Upper lobe of right lung (tissue), 1 donor: ENCODE measurements around the gene CHKA. TPM values are rescaled to one million over a fixed set of nuclear protein-coding genes. Genes with fewer than 3 reads are reported as not detected.

Experiments
- ATAC-seq: fragments of 200-7000 bp; cut with Tn5 transposase; one replicate; pipeline ENCODE4 v1.9.1; 2020; ENCODE audit warnings: mild to moderate bottlenecking, moderate library complexity
- DNase-seq: peaks from one replicate; pipeline ENCODE4 v3.0.0-alpha.2; 2020
- H3K27ac ChIP-seq: fragments of 200-600 bp; one replicate; pipeline ENCODE4 v1.8.0; 2022
- H3K27me3 ChIP-seq: fragments of 200-600 bp; one replicate; pipeline ENCODE4 v1.8.0; 2022; ENCODE audit warnings: mild to moderate bottlenecking
- H3K36me3 ChIP-seq: fragments of 200-600 bp; one replicate; pipeline ENCODE4 v1.8.0; 2022
- H3K4me1 ChIP-seq: fragments of 200-600 bp; one replicate; pipeline ENCODE4 v1.8.0; 2022
- H3K4me3 ChIP-seq: fragments of 200-600 bp; one replicate; pipeline ENCODE4 v1.8.0; 2022; ENCODE audit warnings: mild to moderate bottlenecking
- H3K9me3 ChIP-seq: fragments of 200-600 bp; one replicate; pipeline ENCODE4 v1.8.0; 2022
- CTCF ChIP-seq: fragments of 200-600 bp; IDR thresholded peaks from one replicate; pipeline ENCODE4 v1.8.0; 2022; ENCODE audit warnings: antibody characterized with exemption
- intact Hi-C: fragments of 100-400 bp; cut with DNase I; formaldehyde crosslinking; loops from one replicate; pipeline ENCODE4 v1.11.0; 2022
- total RNA-seq: library from RNA; stranded (reverse); fragmentation: NEBNext Ultra II Directional; extraction: Animal tissue kit (Norgen Biotek cat#: 25700); gene quantifications from one replicate; pipeline ENCODE4 v1.2.1, GENCODE V29; 2021
- donor health status: DM: no; HTN: yes; CAD: no; lungs with severe emphysema.

CHKA gene
- total RNA-seq, 1 donor from 2014 or later: 53.3 TPM

DNA sequence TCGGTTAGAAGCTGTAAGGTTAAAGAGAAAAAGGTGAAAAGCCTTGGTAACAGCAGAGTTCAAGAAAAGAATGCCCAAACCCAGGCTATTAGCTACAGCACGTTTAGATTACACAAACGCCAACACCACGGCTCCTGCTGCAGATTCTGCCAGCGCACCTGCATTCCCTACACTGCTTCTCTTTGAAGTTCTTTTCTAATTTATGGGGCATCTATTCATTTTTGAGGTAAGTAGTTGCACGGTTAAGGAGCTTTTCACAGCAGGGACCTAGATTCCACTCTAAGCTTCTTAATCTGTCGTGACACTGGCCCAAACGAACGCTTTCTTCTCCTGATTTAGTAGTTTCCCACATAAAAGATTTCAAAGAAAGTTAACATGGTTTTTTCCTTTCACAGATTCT is 38.0 kb upstream of the CHKA start:
- Histone ChIP-seq H3K4me3 (no peak overlapping the region), H3K9me3 (no peaks in the 10 kb centered on the region), H3K27ac (no peak overlapping the region), H3K27me3 (no peaks in the 10 kb centered on the region), H3K4me1 (no peaks in the 10 kb centered on the region), H3K36me3 (peaks cover 20% of the 10 kb centered on the region)
- intact Hi-C loops: no loop called here
- TF ChIP-seq CTCF: no peak
- DNase-seq: no peak
- ATAC-seq: no peak

GRCh38 chr11:68158580-68158979 is 37.4 kb upstream of the CHKA start:
- intact Hi-C loops: no loop called here
- TF ChIP-seq CTCF: no peak
- DNase-seq (no peak), ATAC-seq (peak; percentile 59)
- Histone ChIP-seq H3K36me3 (peaks cover 19% of the 10 kb centered on the region), H3K4me1 (no peaks in the 10 kb centered on the region), H3K27ac (no peak overlapping the region), H3K27me3 (no peaks in the 10 kb centered on the region), H3K4me3 (no peak overlapping the region), H3K9me3 (no peaks in the 10 kb centered on the region)

DNA sequence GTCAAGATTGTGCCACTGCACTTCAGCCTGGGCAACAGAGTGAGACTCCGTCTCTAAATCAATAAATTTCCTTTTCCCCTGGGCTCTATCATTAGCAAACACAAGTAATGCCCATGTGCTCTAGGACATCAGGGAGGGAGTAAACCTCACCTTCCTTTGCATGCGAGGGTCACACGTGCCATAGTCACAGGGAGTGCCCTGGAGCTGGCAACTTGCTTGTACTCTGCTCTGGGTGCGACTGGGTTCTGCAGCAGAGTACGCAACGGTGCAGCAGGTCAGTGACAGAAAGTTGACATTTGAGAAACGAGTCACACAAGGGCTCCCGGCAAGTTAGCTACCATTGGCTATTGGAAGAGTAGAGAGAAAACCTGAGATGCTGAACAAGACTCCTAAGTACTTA is 32.6 kb upstream of the CHKA start:
- DNase-seq: no peak
- Histone ChIP-seq H3K27me3 (no peaks in the 10 kb centered on the region), H3K4me1 (peaks cover 9% of the 10 kb centered on the region), H3K9me3 (no peaks in the 10 kb centered on the region), H3K36me3 (peaks cover 12% of the 10 kb centered on the region), H3K4me3 (no peak overlapping the region), H3K27ac (no peak overlapping the region)
- intact Hi-C loops: no loop called here
- no peak for ATAC-seq
- TF ChIP-seq CTCF: no peak

DNA sequence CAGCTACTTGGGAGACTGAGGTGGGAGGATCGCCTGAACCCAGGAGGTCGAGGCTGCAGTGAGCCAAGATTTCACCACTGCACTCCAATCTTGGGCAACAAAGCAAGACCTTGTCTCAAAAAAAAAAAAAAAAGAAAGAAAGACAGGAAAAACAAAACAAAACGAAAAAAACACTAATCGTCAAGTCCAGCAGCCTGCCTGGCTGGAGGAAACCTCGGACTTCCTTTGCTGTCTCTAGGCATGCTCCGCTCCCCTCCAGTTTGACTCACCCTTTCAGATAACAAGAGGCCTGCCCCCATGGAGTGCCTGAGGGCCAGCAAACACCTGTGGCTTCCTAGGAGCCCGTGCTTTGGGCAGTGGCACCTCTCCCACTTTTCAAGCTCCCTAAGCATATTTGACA is 28.8 kb upstream of the CHKA start:
- no peak overlapping the region for H3K4me3 ChIP-seq
- H3K36me3 ChIP-seq: no peaks in the 10 kb centered on the region
- peak overlapping the region; percentile 65 for H3K27ac ChIP-seq
- no peak for TF ChIP-seq CTCF
- H3K4me1 ChIP-seq: peaks cover 33% of the 10 kb centered on the region
- ATAC-seq: peak; percentile 68
- H3K9me3 ChIP-seq: no peaks in the 10 kb centered on the region
- DNase-seq: peak; percentile 79
- no peaks in the 10 kb centered on the region for H3K27me3 ChIP-seq
- intact Hi-C loops: no loop called here

GRCh38 chr11:68149417-68149816 is 28.2 kb upstream of the CHKA start:
- peak overlapping the region; percentile 65 for H3K27ac ChIP-seq

More at GRCh38 chr11:68149417-68149816, 28.2 kb upstream of the CHKA start:
- TF ChIP-seq CTCF: no peak
- peak; percentile 2 for ATAC-seq
- Histone ChIP-seq H3K36me3 (no peaks in the 10 kb centered on the region), H3K4me3 (no peak overlapping the region), H3K27me3 (no peaks in the 10 kb centered on the region), H3K4me1 (peaks cover 33% of the 10 kb centered on the region), H3K9me3 (no peaks in the 10 kb centered on the region)
- DNase-seq: no peak
- intact Hi-C loops: no loop called here
